ENCODE results near the gene ROR1.

ROR1 gene

GRCh38 chr1:63790989-63791388 lies 17.2 kb downstream of the ROR1 start:
- Histone ChIP-seq H2BK12ac (ENCODE audit: low read length in 2 of 2) (no peak overlapping the region), H3K18ac (ENCODE audit: low read depth in 1 of 2, low read length in 2 of 2) (no peak overlapping the region), H3K27me3 (ENCODE audit: control insufficient read depth in 1 of 2, insufficient read depth in 1 of 2, low read length in 2 of 2) (no peaks in the 10 kb centered on the region), H3K27ac (ENCODE audit: low read length, poor library complexity, severe bottlenecking) (no peak overlapping the region), H2BK120ac (ENCODE audit: low read depth, low read length) (no peak overlapping the region), H3K4me3 (ENCODE audit: insufficient read depth in 1 of 2, low read depth in 1 of 2, low read length in 2 of 2) (no peak overlapping the region), H3K4me2 (ENCODE audit: low read length, poor library complexity, severe bottlenecking) (no peak overlapping the region), H3K4ac (ENCODE audit: low read depth in 1 of 2, low read length in 2 of 2) (no peak overlapping the region), H4K8ac (ENCODE audit: low read length) (no peak overlapping the region), H2BK15ac (ENCODE audit: low read depth, poor library complexity, severe bottlenecking) (no peak overlapping the region), H2AFZ (ENCODE audit: low read depth, low read length) (no peak overlapping the region), H2BK5ac (ENCODE audit: low read depth, low read length, poor library complexity, severe bottlenecking) (no peak overlapping the region), H3K79me1 (replicated peaks; ENCODE audit: low read length, poor library complexity, severe bottlenecking) (peaks cover 44% of the 10 kb centered on the region), H3K23ac (ENCODE audit: low read length in 2 of 2) (no peak overlapping the region), H3K4me1 (ENCODE audit: control insufficient read depth, insufficient read depth, low read depth, low read length) (peaks cover 20% of the 10 kb centered on the region), H3K9ac (ENCODE audit: low read length) (no peak overlapping the region), H3K36me3 (ENCODE audit: control insufficient read depth in 1 of 2, insufficient read depth in 2 of 2, low read depth in 1 of 2, low read length in 2 of 2) (peaks cover 0 to 10% of the 10 kb centered on the region in 2 experiments), H4K91ac (ENCODE audit: low read length) (no peak overlapping the region), H2AK5ac (ENCODE audit: low read length, severe bottlenecking) (no peak overlapping the region), H3K9me3 (ENCODE audit: control insufficient read depth, low read length) (no peaks in the 10 kb centered on the region), H3K14ac (ENCODE audit: low read length in 2 of 2) (no peak overlapping the region)
- 70% methylated on average over 1 of the region's 1 CpG for WGBS
- no peak for DNase-seq

- Histone ChIP-seq H3K9me3 (ENCODE audit: control insufficient read depth, low read length) (no peaks in the 10 kb centered on the region), H3K4ac (ENCODE audit: low read depth in 1 of 2, low read length in 2 of 2) (no peak overlapping the region), H3K4me2 (ENCODE audit: low read length, poor library complexity, severe bottlenecking) (no peak overlapping the region), H3K9ac (ENCODE audit: low read length) (no peak overlapping the region), H2BK12ac (ENCODE audit: low read length in 2 of 2) (no peak overlapping the region), H2AFZ (ENCODE audit: low read depth, low read length) (no peak overlapping the region), H3K79me1 (replicated peaks; ENCODE audit: low read length, poor library complexity, severe bottlenecking) (peaks cover 42% of the 10 kb centered on the region), H3K4me1 (ENCODE audit: control insufficient read depth, insufficient read depth, low read depth, low read length) (peaks cover 23% of the 10 kb centered on the region), H3K23ac (ENCODE audit: low read length in 2 of 2) (no peak overlapping the region), H3K18ac (ENCODE audit: low read depth in 1 of 2, low read length in 2 of 2) (no peak overlapping the region), H2BK15ac (ENCODE audit: low read depth, poor library complexity, severe bottlenecking) (no peak overlapping the region), H2BK5ac (ENCODE audit: low read depth, low read length, poor library complexity, severe bottlenecking) (no peak overlapping the region), H2BK120ac (ENCODE audit: low read depth, low read length) (no peak overlapping the region), H2AK5ac (ENCODE audit: low read length, severe bottlenecking) (no peak overlapping the region), H3K27me3 (ENCODE audit: control insufficient read depth in 1 of 2, insufficient read depth in 1 of 2, low read length in 2 of 2) (no peaks in the 10 kb centered on the region), H3K4me3 (ENCODE audit: insufficient read depth in 1 of 2, low read depth in 1 of 2, low read length in 2 of 2) (no peak overlapping the region), H4K8ac (ENCODE audit: low read length) (no peak overlapping the region), H3K14ac (ENCODE audit: low read length in 2 of 2) (no peak overlapping the region), H3K27ac (ENCODE audit: low read length, poor library complexity, severe bottlenecking) (no peak overlapping the region), H3K36me3 (ENCODE audit: control insufficient read depth in 1 of 2, insufficient read depth in 2 of 2, low read depth in 1 of 2, low read length in 2 of 2) (peaks cover 0 to 10% of the 10 kb centered on the region in 2 experiments), H4K91ac (ENCODE audit: low read length) (no peak overlapping the region)
- WGBS: 87% methylated on average over 3 of the region's 4 CpGs
- DNase-seq: no peak
These were observed 18.3 kb downstream of the ROR1 start for GRCh38 chr1:63792152-63792551.

GRCh38 chr1:63793741-63794240 lies 20.0 kb downstream of the ROR1 start:
- Histone ChIP-seq H3K4me3 (ENCODE audit: insufficient read depth in 1 of 2, low read depth in 1 of 2, low read length in 2 of 2) (no peak overlapping the region), H4K91ac (ENCODE audit: low read length) (no peak overlapping the region), H3K14ac (ENCODE audit: low read length in 2 of 2) (no peak overlapping the region), H2AK5ac (ENCODE audit: low read length, severe bottlenecking) (peak overlapping the region; percentile 69), H2BK12ac (ENCODE audit: low read length in 2 of 2) (no peak overlapping the region), H3K4me1 (ENCODE audit: control insufficient read depth, insufficient read depth, low read depth, low read length) (peaks cover 27% of the 10 kb centered on the region), H3K9ac (ENCODE audit: low read length) (no peak overlapping the region), H2BK5ac (ENCODE audit: low read depth, low read length, poor library complexity, severe bottlenecking) (no peak overlapping the region), H4K8ac (ENCODE audit: low read length) (no peak overlapping the region), H3K23ac (ENCODE audit: low read length in 2 of 2) (no peak overlapping the region), H3K27ac (ENCODE audit: low read length, poor library complexity, severe bottlenecking) (no peak overlapping the region), H2AFZ (ENCODE audit: low read depth, low read length) (no peak overlapping the region), H3K27me3 (ENCODE audit: control insufficient read depth in 1 of 2, insufficient read depth in 1 of 2, low read length in 2 of 2) (no peaks in the 10 kb centered on the region), H2BK120ac (ENCODE audit: low read depth, low read length) (no peak overlapping the region), H3K4me2 (ENCODE audit: low read length, poor library complexity, severe bottlenecking) (no peak overlapping the region), H3K18ac (ENCODE audit: low read depth in 1 of 2, low read length in 2 of 2) (no peak overlapping the region), H3K36me3 (ENCODE audit: control insufficient read depth in 1 of 2, insufficient read depth in 2 of 2, low read depth in 1 of 2, low read length in 2 of 2) (peaks cover 0 to 10% of the 10 kb centered on the region in 2 experiments), H2BK15ac (ENCODE audit: low read depth, poor library complexity, severe bottlenecking) (no peak overlapping the region), H3K9me3 (ENCODE audit: control insufficient read depth, low read length) (no peaks in the 10 kb centered on the region), H3K4ac (ENCODE audit: low read depth in 1 of 2, low read length in 2 of 2) (no peak overlapping the region), H3K79me1 (replicated peaks; ENCODE audit: low read length, poor library complexity, severe bottlenecking) (peaks cover 42% of the 10 kb centered on the region)
- DNase-seq: no peak
- WGBS: 89% methylated on average over 8 of the region's 8 CpGs

- no peaks in the 10 kb centered on the region for H3K27me3 ChIP-seq (ENCODE audit: control insufficient read depth in 1 of 2, insufficient read depth in 1 of 2, low read length in 2 of 2)
These were observed 20.5 kb downstream of the ROR1 start for GRCh38 chr1:63794354-63794753.

More at GRCh38 chr1:63794354-63794753, 20.5 kb downstream of the ROR1 start:
- Histone ChIP-seq H2BK15ac (ENCODE audit: low read depth, poor library complexity, severe bottlenecking) (no peak overlapping the region), H3K9ac (ENCODE audit: low read length) (no peak overlapping the region), H4K91ac (ENCODE audit: low read length) (no peak overlapping the region), H3K27ac (ENCODE audit: low read length, poor library complexity, severe bottlenecking) (peak overlapping the region; percentile 68), H3K79me1 (replicated peaks; ENCODE audit: low read length, poor library complexity, severe bottlenecking) (peaks cover 43% of the 10 kb centered on the region), H2AK5ac (ENCODE audit: low read length, severe bottlenecking) (peak overlapping the region; percentile 69), H3K18ac (ENCODE audit: low read depth in 1 of 2, low read length in 2 of 2) (no peak overlapping the region), H3K4me1 (ENCODE audit: control insufficient read depth, insufficient read depth, low read depth, low read length) (peaks cover 27% of the 10 kb centered on the region), H3K14ac (ENCODE audit: low read length in 2 of 2) (no peak overlapping the region), H3K4me2 (ENCODE audit: low read length, poor library complexity, severe bottlenecking) (no peak overlapping the region), H3K4me3 (ENCODE audit: insufficient read depth in 1 of 2, low read depth in 1 of 2, low read length in 2 of 2) (no peak overlapping the region), H2BK12ac (ENCODE audit: low read length in 2 of 2) (no peak overlapping the region), H2BK120ac (ENCODE audit: low read depth, low read length) (no peak overlapping the region), H3K4ac (ENCODE audit: low read depth in 1 of 2, low read length in 2 of 2) (no peak overlapping the region), H4K8ac (ENCODE audit: low read length) (peak overlapping the region; percentile 22), H2BK5ac (ENCODE audit: low read depth, low read length, poor library complexity, severe bottlenecking) (no peak overlapping the region), H3K36me3 (ENCODE audit: control insufficient read depth in 1 of 2, insufficient read depth in 2 of 2, low read depth in 1 of 2, low read length in 2 of 2) (peaks cover 0 to 10% of the 10 kb centered on the region in 2 experiments), H3K9me3 (ENCODE audit: control insufficient read depth, low read length) (no peaks in the 10 kb centered on the region), H2AFZ (ENCODE audit: low read depth, low read length) (no peak overlapping the region), H3K23ac (ENCODE audit: low read length in 2 of 2) (no peak overlapping the region)
- WGBS: 99% methylated on average over 7 of the region's 7 CpGs
- DNase-seq: no peak
